ENCODE results near the gene ALPP.
"Not testable (repeated sequence)": the region's sequence is repeated elsewhere in the genome, so short reads cannot be mapped to it uniquely, and the experiment has no call there.

Gene ALPP

GRCh38 chr2:232382331-232383225, 4.0 kb downstream of the ALPP start:
- DNase-seq, result no peak

- DNase-seq, result no peak
These were observed 5.9 kb downstream of the ALPP start for GRCh38 chr2:232384466-232384865.

GRCh38 chr2:232385058-232385457, 6.5 kb downstream of the ALPP start:
- DNase-seq, result not testable (repeated sequence)

GRCh38 chr2:232385660-232386489, 7.3 kb downstream of the ALPP start:
- DNase-seq, result no peak

- no peak for DNase-seq
These were observed 7.9 kb downstream of the ALPP start for GRCh38 chr2:232386490-232386739.

GRCh38 chr2:232386740-232387450, 8.3 kb downstream of the ALPP start:
- DNase-seq, result no peak

- DNase-seq, result no peak
These were observed 9.1 kb downstream of the ALPP start for GRCh38 chr2:232387451-232388171.

GRCh38 chr2:232388324-232388891, 9.9 kb downstream of the ALPP start:
- DNase-seq, result no peak

GRCh38 chr2:232389327-232389726, 10.8 kb downstream of the ALPP start:
- no peak for DNase-seq

- no peak for DNase-seq
These were observed 12.1 kb downstream of the ALPP start for GRCh38 chr2:232390661-232391060.

GRCh38 chr2:232393556-232393955, 15.0 kb downstream of the ALPP start:
- no peak for DNase-seq

GRCh38 chr2:232394431-232394830, 15.9 kb downstream of the ALPP start:
- DNase-seq, result not testable (repeated sequence)

- DNase-seq, result no peak
These were observed 17.0 kb downstream of the ALPP start for GRCh38 chr2:232395586-232395985.

- no peak for DNase-seq
These were observed 18.1 kb downstream of the ALPP start for GRCh38 chr2:232396683-232397082.

GRCh38 chr2:232398293-232399034, 19.9 kb downstream of the ALPP start:
- no peak for DNase-seq

- no peak for DNase-seq
These were observed 21.9 kb downstream of the ALPP start for GRCh38 chr2:232400256-232401015.

GRCh38 chr2:232402518-232402917, 24.0 kb downstream of the ALPP start:
- no peak for DNase-seq

GRCh38 chr2:232405943-232406510, 27.5 kb downstream of the ALPP start:
- no peak for DNase-seq

GRCh38 chr2:232406556-232407310, 28.2 kb downstream of the ALPP start, which contains the start of gene ALPG:
Gene ALPG (plus strand): TSS chr2:232406844. CDS start chr2:232406895, 51 bp downstream.
- DNase-seq, result no peak

Measured in stimulated activated CD4-positive, alpha-beta T cell treated with anti-CD3 and anti-CD28 coated beads, Interleukin-15, amount 100 ng/mL, for 24 hours (primary cell).